GM19238 (cell line): Measurements from ENCODE around the gene GPX4.

Experiments used
- DNase-seq: peaks from one replicate; pipeline ENCODE4 v3.0.0; 2011; ENCODE audit warnings: low spot score; ENCODE audit not compliant: insufficient read length

GPX4 gene

DNA sequence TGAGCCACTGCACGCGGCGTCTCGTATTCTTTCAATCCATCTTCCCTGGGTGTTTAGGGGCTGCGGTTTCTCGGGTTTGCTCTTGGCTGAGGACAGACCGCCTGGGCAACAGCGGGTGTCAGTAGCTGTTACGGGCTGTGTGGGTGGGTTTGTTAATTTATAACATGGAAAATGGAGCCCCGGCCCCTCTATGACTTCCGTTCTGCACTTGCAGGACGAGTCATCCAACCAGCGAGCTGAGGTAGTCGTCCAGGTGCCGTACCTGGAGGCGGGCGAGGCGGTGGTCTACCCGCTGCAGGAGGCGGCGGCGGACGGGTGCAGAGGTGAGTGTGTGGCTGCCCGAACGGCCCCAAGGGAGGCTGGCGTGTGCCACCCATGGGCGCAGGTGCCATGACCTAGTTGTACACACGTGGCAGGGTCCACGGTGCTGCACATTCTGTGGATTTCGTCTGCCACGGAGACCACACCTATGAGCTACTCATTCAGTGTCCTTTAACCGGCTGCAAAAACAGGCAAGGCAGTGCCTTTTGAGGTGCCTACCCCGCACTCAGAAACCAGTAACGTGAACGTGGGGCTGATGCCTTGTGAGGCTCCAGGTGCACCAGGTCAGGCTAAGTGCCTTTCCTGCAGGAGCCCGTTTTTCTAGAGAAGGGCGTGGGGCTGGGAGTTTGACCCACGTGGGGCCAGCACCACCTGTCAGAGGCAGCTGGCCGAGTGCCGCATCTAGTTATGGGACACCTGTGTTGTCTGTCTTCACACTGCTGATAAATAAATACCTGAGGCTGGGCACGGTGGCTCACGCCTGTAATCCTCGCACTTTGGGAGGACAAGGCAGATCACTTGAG is 19.5 kb upstream of the GPX4 start:
- DNase-seq = no peak

DNA sequence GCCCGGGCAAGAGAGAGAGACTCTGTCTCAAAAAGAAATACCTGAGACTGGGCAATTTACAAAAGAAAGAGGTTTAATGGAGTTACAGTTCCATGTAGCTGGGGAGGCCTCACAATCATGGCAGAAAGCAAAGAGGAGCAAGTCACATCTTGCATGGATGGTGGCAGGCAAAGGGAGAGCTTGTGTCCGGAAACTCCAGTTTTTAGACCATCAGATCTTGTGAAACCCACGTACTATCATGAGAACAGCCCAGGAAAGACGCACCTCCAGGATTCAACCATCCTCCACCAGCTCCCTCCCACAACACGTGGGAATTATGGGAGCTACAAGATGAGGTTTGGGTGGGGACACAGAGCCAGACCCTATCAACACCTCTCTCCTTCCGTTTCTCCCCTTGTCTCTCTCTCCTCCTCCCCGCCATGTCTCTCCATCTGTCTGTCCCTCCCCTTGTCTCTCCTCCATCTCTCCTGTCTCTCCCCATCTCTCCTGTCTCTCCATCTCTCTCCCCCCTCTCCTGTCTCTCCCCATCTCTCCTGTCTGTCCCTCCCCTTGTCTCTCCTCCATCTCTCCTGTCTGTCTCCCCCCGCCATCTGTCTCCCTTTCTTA is 18.6 kb upstream of the GPX4 start:
- DNase-seq = no peak

DNA sequence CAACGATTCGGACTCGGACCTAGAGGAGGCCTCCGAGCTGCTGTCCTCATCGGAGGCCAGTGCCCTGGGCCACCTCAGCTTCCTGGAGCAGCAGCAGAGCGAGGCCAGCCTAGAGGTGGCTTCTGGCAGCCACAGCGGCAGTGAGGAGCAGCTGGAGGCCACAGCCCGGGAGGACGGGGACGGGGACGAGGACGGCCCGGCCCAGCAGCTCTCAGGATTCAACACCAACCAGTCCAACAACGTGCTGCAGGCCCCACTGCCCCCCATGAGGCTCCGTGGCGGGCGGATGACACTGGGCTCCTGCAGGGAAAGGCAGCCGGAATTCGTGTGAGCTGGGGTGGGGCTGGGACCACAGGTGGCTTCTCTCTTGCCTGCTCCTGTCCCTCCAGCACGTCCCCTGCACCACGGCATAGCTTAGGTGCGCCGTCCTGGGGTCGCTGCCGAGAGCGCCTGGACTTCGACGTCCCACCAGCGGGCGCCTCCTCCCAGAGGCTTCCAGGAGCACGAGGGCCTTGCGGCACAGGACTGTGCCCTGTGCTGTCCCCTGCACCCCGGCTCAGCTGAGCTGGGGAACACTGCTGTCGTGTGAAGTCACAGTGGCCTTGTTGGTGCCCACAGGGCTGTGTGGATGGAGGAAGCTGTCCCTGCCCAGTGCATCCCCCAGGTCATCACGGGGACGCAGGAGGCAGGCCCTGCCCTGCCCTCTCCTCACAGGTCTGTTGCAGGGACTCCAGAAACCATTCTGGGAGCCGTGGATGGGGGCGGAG is 17.9 kb upstream of the GPX4 start:
- DNase-seq = no peak

GRCh38 chr19:1086613-1087012 is 17.2 kb upstream of the GPX4 start:
- no peak for DNase-seq

DNA sequence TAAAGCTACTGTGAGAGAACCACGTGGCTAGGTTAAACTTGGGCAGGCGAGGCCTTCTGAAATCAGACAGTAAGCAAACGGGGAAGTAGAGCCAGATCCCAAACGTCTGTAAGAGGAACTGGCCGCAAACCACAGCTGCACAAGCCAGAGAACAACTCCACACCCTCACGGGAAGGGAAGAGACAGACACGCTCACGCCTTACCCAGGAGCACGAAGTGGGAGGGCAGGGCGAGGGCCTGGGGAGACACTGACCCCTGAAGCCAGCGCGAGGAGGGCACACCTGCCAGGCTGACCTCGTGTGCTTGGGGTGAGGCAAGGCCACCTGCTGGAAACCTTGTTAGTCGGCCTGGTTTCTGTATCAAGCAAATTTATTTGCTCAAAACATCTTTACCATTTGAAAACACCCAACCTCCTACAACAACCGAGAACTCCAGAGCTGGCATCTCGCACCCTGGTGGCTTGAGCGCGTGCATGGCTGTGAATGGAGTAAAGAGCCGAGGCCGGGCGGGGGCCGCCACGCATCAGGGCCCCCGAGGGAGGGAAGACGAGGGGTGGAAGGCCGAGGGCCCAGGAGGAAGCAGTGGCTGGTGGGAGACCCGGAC is 15.9 kb upstream of the GPX4 start:
- DNase-seq = no peak

DNA sequence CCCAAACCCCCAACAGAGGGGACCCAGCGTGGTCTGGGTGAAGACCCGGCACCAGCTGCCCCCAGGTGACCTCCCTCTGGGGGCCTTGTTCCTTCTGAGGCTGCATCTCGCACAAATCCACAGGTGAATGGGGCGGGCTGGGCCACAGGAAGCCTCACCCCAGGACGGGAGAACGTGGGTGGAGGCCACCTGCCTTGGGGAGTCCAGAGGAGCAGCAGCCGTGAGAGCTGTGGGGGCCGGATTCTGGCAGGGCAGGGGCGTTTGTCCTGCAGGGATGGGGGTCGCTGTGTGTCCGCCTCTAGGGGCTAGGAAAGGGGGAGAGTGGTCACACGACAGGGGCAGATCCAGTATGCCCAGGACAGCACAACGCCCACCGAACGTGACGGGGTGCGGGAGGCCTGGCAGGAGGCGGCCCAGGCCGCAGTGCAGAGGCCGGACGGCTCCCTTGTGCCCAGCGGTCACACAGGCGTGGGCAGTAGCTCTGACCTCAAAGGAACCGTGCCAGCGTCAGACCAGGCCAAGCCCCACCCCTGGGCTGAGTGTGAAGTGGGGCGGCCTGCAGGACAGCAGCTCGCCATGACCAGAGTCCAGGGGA is 15.3 kb upstream of the GPX4 start:
- DNase-seq = no peak

DNA sequence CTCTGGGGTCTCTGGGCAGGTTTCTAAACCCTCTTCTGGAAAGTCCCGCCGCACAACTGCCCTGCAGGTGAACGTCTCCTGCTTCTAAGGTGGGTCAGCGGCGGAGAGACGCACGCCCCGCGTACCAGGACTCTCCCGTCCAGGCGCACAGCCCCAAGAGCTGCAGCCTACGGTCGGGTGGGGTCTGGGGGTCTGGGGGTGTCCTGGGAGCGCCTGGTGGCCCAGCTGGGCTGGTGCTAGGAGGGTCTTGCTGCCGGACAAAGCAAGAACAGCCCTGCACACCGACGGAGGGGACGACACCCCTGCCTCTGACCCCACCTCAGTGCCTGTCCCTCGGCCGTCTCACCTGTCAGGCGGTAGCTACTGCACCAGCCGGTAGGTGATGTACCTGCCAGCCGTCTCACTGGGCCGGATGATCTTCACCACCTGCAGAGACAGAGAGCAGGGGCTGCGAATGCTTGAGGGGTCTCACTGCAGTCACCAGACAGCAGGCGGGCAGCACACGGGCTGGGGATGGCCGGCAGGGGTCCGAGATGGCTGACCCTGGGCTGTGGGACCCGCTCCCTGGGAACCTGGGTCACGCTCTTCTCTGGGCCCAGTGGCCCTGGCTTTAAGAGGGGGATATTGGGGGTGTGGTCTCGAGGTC is 14.5 kb upstream of the GPX4 start:
- DNase-seq = no peak

GRCh38 chr19:1089891-1090290 is 13.9 kb upstream of the GPX4 start:
- no peak for DNase-seq

DNA sequence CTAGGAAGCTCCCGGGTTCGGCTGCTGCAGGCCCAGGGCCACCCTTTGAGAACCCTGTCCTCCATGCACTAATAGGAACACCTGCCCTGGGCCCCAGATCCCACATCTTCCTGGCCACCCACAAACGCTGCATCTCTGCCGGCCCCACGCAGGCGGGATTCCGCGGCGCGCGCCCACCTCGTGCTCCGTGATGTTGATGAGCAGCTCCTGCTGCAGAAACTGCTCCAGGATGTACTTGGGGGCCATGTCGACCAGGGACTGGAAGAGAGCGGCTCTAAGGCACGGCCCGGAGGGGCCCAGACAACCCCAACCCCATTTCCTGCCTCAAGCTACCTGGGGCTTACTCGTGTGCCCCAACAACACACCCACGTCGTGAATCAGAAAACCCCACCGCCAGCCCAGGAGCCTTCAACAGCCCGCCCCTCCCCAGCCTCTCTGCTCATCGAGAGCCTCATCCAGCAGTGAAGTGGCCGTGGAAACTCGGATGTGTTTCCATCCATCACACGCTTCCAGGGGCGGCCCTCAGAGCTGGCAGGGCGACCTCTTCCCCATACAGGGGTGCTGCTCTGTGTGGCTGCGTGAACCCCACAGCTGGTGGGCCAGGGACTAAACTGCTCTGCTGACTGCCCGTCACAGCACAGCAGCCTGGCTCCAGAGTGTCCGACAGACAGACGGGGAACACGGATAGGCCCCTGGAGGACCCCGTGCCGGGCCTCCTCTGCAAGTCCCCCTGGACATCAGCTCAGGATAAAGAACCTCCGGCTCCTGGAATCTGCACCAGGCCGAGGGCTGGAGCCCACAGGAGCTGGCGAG is 12.9 kb upstream of the GPX4 start:
- DNase-seq = no peak

DNA sequence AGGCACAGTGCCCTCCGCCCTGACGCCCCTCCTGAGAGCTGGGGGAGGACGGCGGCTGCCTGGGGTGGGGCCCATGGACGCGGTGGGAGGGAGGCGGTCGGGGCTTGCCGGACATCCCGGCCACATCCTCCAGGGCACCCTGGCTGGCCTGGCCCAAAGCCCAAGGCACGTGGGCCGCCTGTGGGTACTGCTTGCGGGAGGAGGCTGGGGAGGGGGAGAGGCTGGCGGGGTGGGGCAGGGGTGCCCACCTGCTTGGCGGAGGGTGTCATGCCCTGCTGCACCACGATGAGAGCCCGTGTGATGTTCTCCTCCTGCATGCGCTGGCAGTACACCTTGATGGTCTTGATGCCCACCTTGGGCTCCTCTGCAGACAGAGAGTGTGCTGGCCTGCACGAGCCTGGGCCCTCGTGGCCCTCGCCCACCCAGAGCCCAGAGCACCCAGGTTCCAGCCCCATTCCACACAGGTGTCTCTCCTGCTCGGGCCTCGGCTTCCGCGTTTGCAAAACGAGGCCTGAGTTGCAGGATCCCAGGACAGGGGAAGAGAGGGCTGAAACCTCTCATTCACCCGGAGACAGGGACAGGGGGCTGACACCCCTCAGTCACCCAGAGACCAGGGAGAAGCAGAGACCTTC is 12.1 kb upstream of the GPX4 start:
- no peak for DNase-seq

GRCh38 chr19:1093330-1093729 is 10.5 kb upstream of the GPX4 start:
- DNase-seq = no peak

- no peak for DNase-seq
Observed at GRCh38 chr19:1093811-1094553, 9.8 kb upstream of the GPX4 start.

DNA sequence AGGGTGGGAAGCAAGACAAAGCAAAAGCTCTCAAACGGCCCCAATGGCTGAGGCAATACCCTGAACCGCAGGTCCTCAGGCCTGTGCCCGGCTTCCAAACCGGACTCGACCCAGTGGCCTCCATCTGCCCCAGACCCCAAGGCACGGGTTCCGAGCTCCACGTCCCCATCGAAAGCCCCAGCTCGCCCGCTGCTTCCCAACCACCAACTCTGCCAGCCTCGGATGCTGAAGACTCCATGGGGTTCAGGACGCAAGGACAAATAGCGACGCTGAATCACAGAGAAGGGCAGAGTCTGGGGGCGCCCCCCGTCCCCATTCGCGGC is 9.2 kb upstream of the GPX4 start:
- no peak for DNase-seq

GRCh38 chr19:1094978-1095701 is 8.7 kb upstream of the GPX4 start, which contains the start of gene POLR2E:
Gene POLR2E (minus strand): TSS chr19:1095375. CDS start chr19:1095315, 60 bp downstream.
- peak; percentile 99 for DNase-seq

DNA sequence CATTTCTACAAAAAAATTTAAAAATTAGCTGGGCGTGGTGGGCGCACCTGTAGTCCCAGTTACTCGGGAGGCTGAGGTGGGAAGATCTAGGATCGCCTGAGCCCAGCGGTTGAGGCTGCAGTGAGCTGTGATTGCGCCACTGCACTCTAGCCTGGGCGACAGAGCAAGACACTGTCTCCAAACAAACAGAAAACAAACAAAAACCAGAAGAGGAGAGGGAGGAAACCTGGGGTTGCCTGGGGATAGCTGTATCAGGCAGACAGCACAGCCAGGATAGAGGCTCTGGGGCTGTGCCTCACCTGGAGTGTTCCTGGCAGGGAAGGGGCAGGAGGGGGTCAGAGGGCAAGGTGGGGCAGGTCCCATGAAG is 6.0 kb upstream of the GPX4 start:
- DNase-seq = no peak

GRCh38 chr19:1098177-1099051 is 5.4 kb upstream of the GPX4 start:
- no peak for DNase-seq

DNA sequence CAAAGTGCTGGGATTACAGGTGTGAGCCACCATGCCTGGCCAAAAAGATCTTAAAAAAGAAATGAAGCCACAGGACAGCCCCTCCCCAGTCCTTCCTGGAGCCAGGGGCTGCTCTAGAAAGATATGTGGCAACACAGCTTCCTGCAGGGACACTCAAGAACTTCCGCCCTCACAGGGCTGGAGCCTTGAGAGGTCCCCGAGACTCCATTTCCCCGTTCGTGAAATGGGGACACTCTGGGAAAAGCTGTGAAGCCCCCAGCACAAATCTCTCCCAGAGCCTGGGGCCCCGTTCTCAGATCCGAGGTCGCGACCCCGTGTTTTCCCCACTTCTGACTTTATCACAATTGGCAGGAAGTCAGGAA is 2.5 kb upstream of the GPX4 start:
- DNase-seq = no peak
